ENCODE results near the gene RASGRP1. TPM values are rescaled to one million over a fixed set of nuclear protein-coding genes. Genes with fewer than 3 reads are reported as not detected.

Gene RASGRP1
- total RNA-seq, 1 experiment from 2014 or later: 0.85 TPM

- Histone ChIP-seq H3K27me3 (ENCODE audit: insufficient read depth, low read length) (no peaks in the 10 kb centered on the region), H3K79me2 (ENCODE audit: insufficient read depth, low read length) (no peaks in the 10 kb centered on the region), H3K9ac (ENCODE audit: extremely low read depth, insufficient read length, low read length) (no peak overlapping the region), H4K8ac (replicated peaks; ENCODE audit: insufficient read length, low read depth, low read length) (no peak overlapping the region), H3T11ph (ENCODE audit: low read length) (no peak overlapping the region), H3K4ac (ENCODE audit: low read depth, low read length) (no peak overlapping the region), H3K23me2 (ENCODE audit: insufficient read length, low read depth, low read length, poor library complexity, severe bottlenecking) (no peaks in the 10 kb centered on the region), H3K18ac (ENCODE audit: insufficient read length, low read depth, low read length) (no peak overlapping the region), H3K79me1 (ENCODE audit: insufficient read depth, low read depth, low read length, poor library complexity, severe bottlenecking) (no peaks in the 10 kb centered on the region), H2AK5ac (ENCODE audit: insufficient read length, low read length) (no peak overlapping the region), H2BK20ac (ENCODE audit: low read depth, low read length, poor library complexity, severe bottlenecking) (no peak overlapping the region), H2BK5ac (ENCODE audit: insufficient read length, low read length) (no peak overlapping the region), H3K14ac (ENCODE audit: insufficient read depth, low read length) (no peak overlapping the region), H3K4me1 (ENCODE audit: insufficient read depth, low read length) (no peaks in the 10 kb centered on the region), H2BK12ac (ENCODE audit: insufficient read length, low read depth, low read length) (no peak overlapping the region), H3K4me2 (ENCODE audit: insufficient read depth, insufficient read length, low read length) (no peak overlapping the region), H3K9me3 (ENCODE audit: control insufficient read depth, low read depth, low read length) (no peaks in the 10 kb centered on the region), H4K20me1 (ENCODE audit: control insufficient read depth, insufficient read depth, insufficient read length) (no peaks in the 10 kb centered on the region), H2AFZ (ENCODE audit: low read length) (no peak overlapping the region), H3K27ac (ENCODE audit: insufficient read length, low read depth, low read length) (no peak overlapping the region), H2BK120ac (ENCODE audit: low read depth, low read length, poor library complexity, severe bottlenecking) (no peak overlapping the region), H2BK15ac (ENCODE audit: low read depth, low read length) (no peak overlapping the region), H3K23ac (ENCODE audit: insufficient read length, low read depth, low read length) (no peak overlapping the region), H4K5ac (ENCODE audit: insufficient read length, low read depth, low read length) (no peak overlapping the region), H4K91ac (ENCODE audit: insufficient read length, low read depth, low read length) (no peak overlapping the region), H3K56ac (ENCODE audit: insufficient read length, low read depth, low read length) (no peak overlapping the region)
- Mint-ChIP-seq H3K4me3 (no peak overlapping the region), H3K9me3 (no peaks in the 10 kb centered on the region; a peak in 2 of 5 replicates), H3K27me3 (ENCODE audit: low read depth) (peaks cover 3% of the 10 kb centered on the region; the same call in 1 of the 2 replicates), H3K4me1 (peaks cover 3 to 7% of the 10 kb centered on the region in 2 experiments; a peak in 3 of 4 replicates), H3K27ac (no peak overlapping the region), H3K36me3 (ENCODE audit: insufficient read depth in 1 of 3, low read depth in 3 of 3) (no peaks in the 10 kb centered on the region)
- TF ChIP-seq CTCF (conservative IDR thresholded peaks at IDR 0.05): no peak
- WGBS (ENCODE audit: extremely low coverage, insufficient read length, low lambda C conversion rate): no CpG with 5 or more reads among the region's 2 CpGs
- no peak for DNase-seq
These were observed 35.6 kb upstream of the RASGRP1 start for GRCh38 chr15:38600236-38600635.
